ENCODE measurements around the gene BRICD5.

- TF ChIP-seq POLR2A (IDR thresholded peaks at IDR 0.05) (no peak), CTCF (IDR thresholded peaks at IDR 0.05) (no peak), POLR2AphosphoS5 (IDR thresholded peaks at IDR 0.05) (peak in 2 of 4 donors; percentile 32 to 40), EP300 (IDR thresholded peaks at IDR 0.05) (no peak)
These were observed 27.0 kb upstream of the BRICD5 start for GRCh38 chr16:2237493-2238149.

Measured in sigmoid colon (tissue), 4 donors.